Esophagus muscularis mucosa (tissue), 4 donors: ENCODE measurements around the gene GGT7.

Experiments used
- CTCF ChIP-seq, 3 experiments: fragments of 200-600 bp in 2 of 3; fragments of 450-650 bp in 1 of 3; sonication (generic) in 2 of 3; IDR thresholded peaks; one replicate each; pipeline ENCODE4 v1.5.1; 2017 to 2019; ENCODE audit warnings: antibody characterized with exemption in 3 of 3, mild to moderate bottlenecking in 2 of 3, moderate library complexity in 1 of 3
- EP300 ChIP-seq: sonication (generic); formaldehyde crosslinking; IDR thresholded peaks from one replicate; pipeline ENCODE4 v1.6.1; 2017; ENCODE audit warnings: antibody characterized with exemption
- POLR2A ChIP-seq: fragments of 450-650 bp; IDR thresholded peaks from one replicate; pipeline ENCODE4 v1.6.1; 2017; ENCODE audit warnings: antibody characterized with exemption, moderate library complexity, mild to moderate bottlenecking, low read depth
- POLR2AphosphoS5 ChIP-seq, 2 donors: sonication (generic); formaldehyde crosslinking; IDR thresholded peaks; one replicate each; pipeline ENCODE4 v1.6.1; 2017; ENCODE audit warnings: antibody characterized with exemption in 2 of 2

- TF ChIP-seq CTCF (IDR thresholded peaks at IDR 0.05) (no peak), POLR2A (no peak), POLR2AphosphoS5 (IDR thresholded peaks at IDR 0.05) (no peak), EP300 (no peak)
Measured at GRCh38 chr20:34817072-34817471, 55.6 kb downstream of the GGT7 start.
